Stimulated activated CD4-positive, alpha-beta T cell treated with anti-CD3 and anti-CD28 coated beads, Interleukin-4, amount 100 ng/mL, for 24 hours (primary cell): ENCODE data around the gene SMPD2.

Source experiments
- DNase-seq: peaks from one replicate; pipeline ENCODE4 v3.0.0-alpha.2; 2020

Gene SMPD2

DNA sequence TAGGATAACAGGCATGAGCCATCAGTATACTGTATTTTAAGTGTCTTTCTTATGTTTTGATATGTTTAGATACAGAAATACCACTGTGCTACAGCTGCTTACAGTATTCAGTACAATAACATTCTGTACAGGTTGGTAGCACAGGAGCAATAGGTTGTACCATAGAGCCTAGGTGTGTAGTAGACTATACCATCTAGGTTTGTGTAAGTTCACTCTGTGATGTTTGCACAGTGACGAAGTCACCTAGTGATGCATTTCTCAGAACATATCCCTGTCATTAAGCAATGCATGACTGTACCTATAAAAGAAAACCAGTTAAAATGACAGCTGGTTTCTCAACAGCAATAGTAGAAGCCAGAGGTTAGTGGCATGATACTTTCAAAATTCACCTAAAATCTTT lies 45.5 kb downstream of the SMPD2 start:
- no peak for DNase-seq

DNA sequence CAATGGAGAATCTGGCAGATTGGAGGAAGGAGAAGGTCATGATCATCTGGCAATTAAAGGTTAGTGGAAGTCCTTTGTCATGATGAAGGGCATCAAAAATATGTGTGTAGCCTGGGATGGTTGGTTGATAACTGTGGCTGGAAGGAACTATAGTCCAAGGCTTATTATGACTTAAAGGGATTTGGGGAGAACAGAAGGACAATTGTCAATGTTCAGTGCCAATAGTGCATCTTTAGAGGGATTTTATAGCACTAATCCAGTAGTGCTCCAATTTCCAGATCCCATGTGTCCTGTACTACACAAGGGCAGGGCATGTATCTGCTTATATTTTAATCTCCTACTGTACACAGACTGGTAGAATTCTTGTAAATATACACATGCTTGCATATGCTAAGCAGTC lies 47.5 kb downstream of the SMPD2 start:
- DNase-seq = no peak

DNA sequence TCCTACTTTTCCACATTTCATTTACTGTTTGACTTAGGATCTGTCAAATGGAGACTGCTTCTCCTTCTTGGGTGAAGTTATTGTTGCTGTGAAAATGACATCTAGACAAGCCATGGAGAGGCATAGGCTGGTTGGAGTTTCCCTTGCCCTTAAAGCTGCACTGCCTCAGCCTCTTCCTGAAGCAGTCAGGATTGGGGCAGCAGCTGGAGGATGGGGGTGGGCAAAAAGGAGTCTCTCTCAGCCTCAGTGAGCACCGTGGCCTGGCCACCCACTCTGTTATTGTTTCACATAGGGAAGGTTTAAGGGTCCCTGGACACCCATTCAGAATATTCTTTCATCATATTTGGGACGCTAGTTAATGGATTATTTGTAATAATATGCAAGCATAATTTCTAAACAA lies 50.2 kb downstream of the SMPD2 start:
- no peak for DNase-seq

DNA sequence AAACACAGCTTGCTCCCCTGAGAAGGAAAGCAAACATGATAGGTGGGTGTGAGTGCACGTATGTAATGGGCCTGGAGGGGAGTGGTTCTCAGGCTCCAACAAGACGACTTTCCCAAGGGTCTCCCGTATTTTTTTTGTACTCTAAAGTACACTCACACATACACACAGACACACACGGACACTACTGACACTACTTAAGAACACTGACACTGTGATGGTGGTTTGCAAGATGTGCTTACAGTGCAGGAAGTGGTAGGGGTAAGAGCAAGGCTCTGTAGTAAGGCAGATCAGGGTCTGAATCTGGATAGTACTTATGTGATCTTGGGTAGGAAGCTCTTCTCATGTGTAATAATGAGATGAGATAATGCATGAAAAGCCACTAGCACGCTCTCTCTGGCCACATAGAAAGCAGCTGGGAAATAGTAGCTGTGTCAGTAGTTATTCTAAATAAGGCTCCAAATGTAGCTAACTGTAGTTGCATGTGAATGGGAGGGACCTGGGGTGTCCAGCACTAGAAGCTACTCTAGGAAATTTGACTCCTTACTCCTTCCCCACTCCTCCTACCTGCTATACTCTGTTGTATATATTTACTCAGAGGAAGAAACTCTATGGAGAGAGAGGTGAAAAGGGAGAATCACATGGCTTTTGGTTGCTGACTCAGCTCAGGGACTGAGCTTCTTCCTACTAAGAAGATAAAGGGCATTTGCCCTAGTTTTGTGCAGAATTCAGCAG lies 50.8 kb downstream of the SMPD2 start:
- no peak for DNase-seq
